Neural cell (in vitro differentiated cells): Measurements from ENCODE around the gene CPNE4.

Experiments
- EZH2 ChIP-seq: fragments of 200-600, 300-800 bp; shearing (Covaris generic), sonication (generic); IDR thresholded peaks from 2 replicates; pipeline ENCODE4 v1.6.1; 2014; ENCODE audit warnings: antibody characterized with exemption, low read length, borderline replicate concordance, mild to moderate bottlenecking; ENCODE audit not compliant: insufficient read depth, poor library complexity, severe bottlenecking
- TF ChIP-seq, protein P1 (sequence below): fragments of 450-650 bp; IDR thresholded peaks from 2 replicates; pipeline ENCODE4 v1.5.1; 2014; ENCODE audit warnings: antibody characterized with exemption, mild to moderate bottlenecking, moderate library complexity; ENCODE audit not compliant: poor library complexity, severe bottlenecking

DNA sequence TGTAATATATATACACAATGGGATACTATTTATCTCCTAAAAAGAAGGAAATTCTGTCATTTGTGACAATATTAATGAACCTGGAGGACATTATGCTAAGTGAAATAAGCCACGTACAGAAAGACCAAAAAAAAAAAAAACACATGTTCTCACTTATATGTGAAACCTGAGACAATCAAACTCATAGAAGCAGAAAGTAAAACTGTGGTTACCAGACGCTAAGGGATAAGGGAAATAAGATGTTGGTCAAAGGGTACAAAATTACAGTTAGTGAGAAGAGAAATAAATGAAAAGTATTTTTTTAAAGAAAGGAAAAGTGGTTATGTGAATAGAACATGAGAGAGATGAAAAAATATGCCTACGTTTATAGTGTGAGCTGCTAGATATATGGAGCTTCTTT lies 101.1 kb downstream of the CPNE4 start:
- TF ChIP-seq EZH2, result no peak
- TF ChIP-seq, protein P1, sequence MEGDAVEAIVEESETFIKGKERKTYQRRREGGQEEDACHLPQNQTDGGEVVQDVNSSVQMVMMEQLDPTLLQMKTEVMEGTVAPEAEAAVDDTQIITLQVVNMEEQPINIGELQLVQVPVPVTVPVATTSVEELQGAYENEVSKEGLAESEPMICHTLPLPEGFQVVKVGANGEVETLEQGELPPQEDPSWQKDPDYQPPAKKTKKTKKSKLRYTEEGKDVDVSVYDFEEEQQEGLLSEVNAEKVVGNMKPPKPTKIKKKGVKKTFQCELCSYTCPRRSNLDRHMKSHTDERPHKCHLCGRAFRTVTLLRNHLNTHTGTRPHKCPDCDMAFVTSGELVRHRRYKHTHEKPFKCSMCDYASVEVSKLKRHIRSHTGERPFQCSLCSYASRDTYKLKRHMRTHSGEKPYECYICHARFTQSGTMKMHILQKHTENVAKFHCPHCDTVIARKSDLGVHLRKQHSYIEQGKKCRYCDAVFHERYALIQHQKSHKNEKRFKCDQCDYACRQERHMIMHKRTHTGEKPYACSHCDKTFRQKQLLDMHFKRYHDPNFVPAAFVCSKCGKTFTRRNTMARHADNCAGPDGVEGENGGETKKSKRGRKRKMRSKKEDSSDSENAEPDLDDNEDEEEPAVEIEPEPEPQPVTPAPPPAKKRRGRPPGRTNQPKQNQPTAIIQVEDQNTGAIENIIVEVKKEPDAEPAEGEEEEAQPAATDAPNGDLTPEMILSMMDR, result no peak
